Memory B cell (primary cell): ENCODE data around the gene CHCHD6.

Experiments
- ATAC-seq: fragments of 150-1000 bp; cut with Tn5 transposase; 2 replicates; pipeline ENCODE4 v1.10.0; 2021; ENCODE audit warnings: low read depth, mild to moderate bottlenecking, moderate library complexity
- DNase-seq, 2 donors: peaks; one replicate each; pipeline ENCODE4 v3.0.0; 2022; ENCODE audit warnings: low spot score in 2 of 2
- H3K27ac Mint-ChIP-seq: one replicate; pipeline ENCODE4 v1.8.0; 2022; ENCODE audit warnings: mild to moderate bottlenecking, moderate library complexity, mixed read lengths
- H3K27me3 Mint-ChIP-seq: one replicate; pipeline ENCODE4 v1.8.0; 2022; ENCODE audit warnings: mixed read lengths
- H3K36me3 Mint-ChIP-seq: one replicate; pipeline ENCODE4 v1.8.0; 2022; ENCODE audit warnings: mild to moderate bottlenecking, mixed read lengths
- H3K4me1 Mint-ChIP-seq: one replicate; pipeline ENCODE4 v1.8.0; 2022; ENCODE audit warnings: mixed read lengths
- H3K4me3 Mint-ChIP-seq: one replicate; pipeline ENCODE4 v1.8.0; 2022; ENCODE audit warnings: mild to moderate bottlenecking, moderate library complexity, mixed read lengths
- H3K9me3 Mint-ChIP-seq: one replicate; pipeline ENCODE4 v1.8.0; 2022; ENCODE audit warnings: mixed read lengths

Gene CHCHD6

GRCh38 chr3:127002195-127003174 lies 298.4 kb downstream of the CHCHD6 start:
- Mint-ChIP-seq H3K27me3 (no peaks in the 10 kb centered on the region), H3K4me3 (no peak overlapping the region), H3K36me3 (peaks cover 5% of the 10 kb centered on the region), H3K9me3 (no peaks in the 10 kb centered on the region), H3K27ac (no peak overlapping the region), H3K4me1 (peaks cover 8% of the 10 kb centered on the region)
- no peak for DNase-seq
- ATAC-seq, result no peak

- Mint-ChIP-seq H3K9me3 (no peaks in the 10 kb centered on the region), H3K27me3 (no peaks in the 10 kb centered on the region), H3K4me3 (no peak overlapping the region), H3K36me3 (peaks cover 5% of the 10 kb centered on the region), H3K4me1 (peaks cover 3% of the 10 kb centered on the region), H3K27ac (no peak overlapping the region)
- ATAC-seq (no peak), DNase-seq (no peak)
These were observed 299.1 kb downstream of the CHCHD6 start for GRCh38 chr3:127003175-127003555.

GRCh38 chr3:127003601-127004280 lies 299.7 kb downstream of the CHCHD6 start:
- H3K36me3 Mint-ChIP-seq, result peaks cover 5% of the 10 kb centered on the region
- H3K4me1 Mint-ChIP-seq, result peaks cover 2% of the 10 kb centered on the region
- H3K4me3 Mint-ChIP-seq, result no peak overlapping the region
- H3K9me3 Mint-ChIP-seq, result no peaks in the 10 kb centered on the region
- DNase-seq (no peak), ATAC-seq (no peak)
- H3K27ac Mint-ChIP-seq, result no peak overlapping the region
- no peaks in the 10 kb centered on the region for H3K27me3 Mint-ChIP-seq

- Mint-ChIP-seq H3K36me3 (peaks cover 5% of the 10 kb centered on the region), H3K4me3 (no peak overlapping the region), H3K4me1 (peaks cover 2% of the 10 kb centered on the region), H3K27ac (no peak overlapping the region), H3K9me3 (no peaks in the 10 kb centered on the region), H3K27me3 (no peaks in the 10 kb centered on the region)
- no peak for ATAC-seq
- no peak for DNase-seq
These were observed 300.8 kb downstream of the CHCHD6 start for GRCh38 chr3:127004641-127005397.

- no peak overlapping the region for H3K4me3 Mint-ChIP-seq
These were observed 301.9 kb downstream of the CHCHD6 start for GRCh38 chr3:127005864-127006500.

GRCh38 chr3:127006781-127007436 lies 302.9 kb downstream of the CHCHD6 start:
- Mint-ChIP-seq H3K36me3 (peaks cover 5% of the 10 kb centered on the region), H3K4me1 (peaks cover 2% of the 10 kb centered on the region), H3K27ac (no peak overlapping the region), H3K9me3 (no peaks in the 10 kb centered on the region), H3K27me3 (no peaks in the 10 kb centered on the region), H3K4me3 (no peak overlapping the region)
- DNase-seq, result no peak
- ATAC-seq, result no peak

More at GRCh38 chr3:127005864-127006500, 301.9 kb downstream of the CHCHD6 start:
- Mint-ChIP-seq H3K9me3 (no peaks in the 10 kb centered on the region), H3K27me3 (no peaks in the 10 kb centered on the region), H3K27ac (no peak overlapping the region), H3K36me3 (peaks cover 5% of the 10 kb centered on the region), H3K4me1 (peaks cover 2% of the 10 kb centered on the region)
- ATAC-seq (no peak), DNase-seq (no peak)

- Mint-ChIP-seq H3K36me3 (peaks cover 3% of the 10 kb centered on the region), H3K4me3 (no peak overlapping the region), H3K9me3 (no peaks in the 10 kb centered on the region), H3K27ac (no peak overlapping the region), H3K27me3 (no peaks in the 10 kb centered on the region), H3K4me1 (no peaks in the 10 kb centered on the region)
- DNase-seq (no peak), ATAC-seq (no peak)
These were observed 304.2 kb downstream of the CHCHD6 start for GRCh38 chr3:127008236-127008635.

GRCh38 chr3:127009531-127009930 lies 305.5 kb downstream of the CHCHD6 start:
- no peak overlapping the region for H3K27ac Mint-ChIP-seq
- DNase-seq (no peak), ATAC-seq (no peak)
- H3K27me3 Mint-ChIP-seq, result no peaks in the 10 kb centered on the region
- H3K9me3 Mint-ChIP-seq, result no peaks in the 10 kb centered on the region
- H3K4me1 Mint-ChIP-seq, result no peaks in the 10 kb centered on the region
- H3K36me3 Mint-ChIP-seq, result peaks cover 5% of the 10 kb centered on the region
- H3K4me3 Mint-ChIP-seq, result no peak overlapping the region
